Measurements from ENCODE around the gene HIVEP3. TPM values are rescaled to one million over a fixed set of nuclear protein-coding genes. Genes with fewer than 3 reads are reported as not detected.

The HIVEP3 gene
- total and polyA plus RNA-seq, 2 of the 13 experiments (the other 11 are each of a cell fraction or from before 2014, with no cell fraction given): 0.05 TPM; not detected in 1

DNA sequence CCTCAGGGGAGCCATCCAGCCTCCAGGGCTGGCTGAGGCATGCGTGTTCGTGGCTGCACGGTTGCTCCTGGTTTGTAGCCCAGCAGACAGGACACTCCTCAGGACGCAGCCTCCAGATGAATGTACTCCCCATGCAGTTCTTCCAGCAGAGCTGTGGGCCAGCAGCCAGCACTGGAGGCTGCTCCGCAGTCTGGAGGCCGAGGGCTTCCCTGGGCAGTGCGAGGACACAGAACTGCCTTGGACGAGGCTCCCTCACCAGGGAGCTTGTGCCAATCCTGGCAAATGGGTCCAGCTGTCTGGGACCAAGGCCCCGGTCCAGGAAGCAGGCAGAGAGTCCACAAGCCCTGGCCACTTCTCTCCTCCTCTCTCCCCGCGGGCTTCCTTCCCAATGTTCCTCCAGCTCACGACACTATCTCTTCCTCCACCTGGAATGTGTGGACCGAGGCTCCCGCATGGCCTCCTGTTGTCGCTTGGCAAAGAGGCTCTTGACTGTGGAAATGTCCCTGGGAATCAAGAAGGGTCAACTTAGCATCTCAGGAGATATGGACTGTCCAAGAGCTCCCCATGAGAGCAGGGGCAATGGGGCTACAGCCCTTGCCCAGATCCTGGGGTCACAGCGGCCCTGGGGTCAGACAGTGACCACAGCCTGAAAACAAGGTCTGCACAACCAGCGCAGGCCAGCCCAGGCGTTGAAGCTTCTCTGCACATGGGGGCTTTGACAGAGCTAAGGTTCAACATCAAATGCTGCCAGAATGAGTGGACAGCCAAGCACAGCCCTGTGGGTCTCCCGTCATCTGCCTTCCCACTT is 439.5 kb downstream of the HIVEP3 start (continued):
- TF ChIP-seq SALL1 (CRISPR knock-in tag; IDR thresholded peaks at IDR 0.05) (no peak), ZBTB2 (CRISPR knock-in tag; IDR thresholded peaks at IDR 0.05; ENCODE audit: low read depth) (no peak)

GRCh38 chr1:41478118-41478748 is 440.5 kb downstream of the HIVEP3 start:
- Histone ChIP-seq H4K20me1 (ENCODE audit: insufficient read depth, low read length) (no peaks in the 10 kb centered on the region), H3K9me3 (ENCODE audit: low read length) (no peaks in the 10 kb centered on the region), H3K79me2 (ENCODE audit: insufficient read depth, low read length) (no peaks in the 10 kb centered on the region), H3K4me1 (ENCODE audit: insufficient read depth, low read length) (peaks cover 42% of the 10 kb centered on the region), H3K27ac (ENCODE audit: extremely low read length, insufficient read depth, low read length) (no peak overlapping the region), H3K27me3 (ENCODE audit: control insufficient read depth in 1 of 2, insufficient read depth in 2 of 2, low read length in 2 of 2) (no peaks in the 10 kb centered on the region; a peak in 1 of 5 replicates), H3K9ac (ENCODE audit: insufficient read depth, low read depth, low read length) (no peak overlapping the region), H2AFZ (ENCODE audit: low read length) (no peak overlapping the region), H3K4me2 (ENCODE audit: low read depth, low read length) (no peak overlapping the region), H3K36me3 (replicated peaks in 1 of 2; ENCODE audit: control insufficient read depth in 1 of 2, insufficient read depth in 2 of 2, low read length in 2 of 2) (no peaks in the 10 kb centered on the region), H3K4me3 (replicated peaks in 1 of 3; ENCODE audit: insufficient read depth in 1 of 3, low read depth in 2 of 3, low read length in 3 of 3) (no peak overlapping the region)
- ATAC-seq: no peak
- BruUV-seq (replicated peaks): no TSS peak
- TF ChIP-seq BCL6 (CRISPR knock-in tag; IDR thresholded peaks at IDR 0.05) (no peak), CERS6 (CRISPR knock-in tag; IDR thresholded peaks at IDR 0.05) (no peak), CREB1 (IDR thresholded peaks at IDR 0.05) (peak; percentile 91), CREB1 (CRISPR knock-in tag; IDR thresholded peaks at IDR 0.05) (no peak), ZNF768 (CRISPR knock-in tag; IDR thresholded peaks at IDR 0.05) (peak; percentile 88)
- 61% methylated on average over 11 of the region's 12 CpGs for WGBS (ENCODE audit: low lambda C conversion rate)
- DNase-seq (ENCODE audit: low spot score): no peak
- FAIRE-seq: no peak
- intact Hi-C loops (cut with micrococcal nuclease; ENCODE audit: unreplicated experiment) (no loop called here), in situ Hi-C loops (cut with HindIII; ENCODE audit: extremely low pct_ligation_motif_present, low pct_unique_long_range_greater_than_20kb) (no loop called here)
- ChIA-PET POLR2A (no interaction called here), CTCF (ENCODE audit: low intra/inter-chr PET ratio, low total read pairs) (no interaction called here)

All from HepG2 (cell line).